ENCODE results near the gene WDR18.

Gene WDR18

GRCh38 chr19:964761-965694 is 19.1 kb upstream of the WDR18 start:
- FAIRE-seq (no peak), DNase-seq (ENCODE audit: low spot score) (no peak)

GRCh38 chr19:966485-967088 is 17.6 kb upstream of the WDR18 start:
- FAIRE-seq: no peak
- DNase-seq (ENCODE audit: low spot score): no peak

GRCh38 chr19:970695-971094 is 13.4 kb upstream of the WDR18 start:
- FAIRE-seq: no peak
- DNase-seq (ENCODE audit: low spot score): no peak

- no peak for FAIRE-seq
- no peak for DNase-seq (ENCODE audit: low spot score)
These were observed 12.3 kb upstream of the WDR18 start for GRCh38 chr19:971795-972194.

- no peak for FAIRE-seq
These were observed 11.9 kb upstream of the WDR18 start for GRCh38 chr19:972281-972680.

GRCh38 chr19:973726-974563 is 10.2 kb upstream of the WDR18 start:
- no peak for FAIRE-seq

More at GRCh38 chr19:972281-972680, 11.9 kb upstream of the WDR18 start:
- no peak for DNase-seq (ENCODE audit: low spot score)

GRCh38 chr19:974564-975257 is 9.4 kb upstream of the WDR18 start:
- FAIRE-seq (no peak), DNase-seq (ENCODE audit: low spot score) (no peak)

More at GRCh38 chr19:973726-974563, 10.2 kb upstream of the WDR18 start:
- DNase-seq (ENCODE audit: low spot score): no peak

- FAIRE-seq: no peak
These were observed 7.7 kb upstream of the WDR18 start for GRCh38 chr19:976476-976875.

GRCh38 chr19:977058-977464 is 7.1 kb upstream of the WDR18 start:
- FAIRE-seq: no peak
- DNase-seq (ENCODE audit: low spot score): no peak

More at GRCh38 chr19:976476-976875, 7.7 kb upstream of the WDR18 start:
- DNase-seq (ENCODE audit: low spot score): no peak

GRCh38 chr19:979318-979741 is 4.8 kb upstream of the WDR18 start:
- FAIRE-seq (no peak), DNase-seq (ENCODE audit: low spot score) (no peak)

- FAIRE-seq (no peak), DNase-seq (ENCODE audit: low spot score) (no peak)
These were observed 3.8 kb upstream of the WDR18 start for GRCh38 chr19:980133-980998.

- no peak for FAIRE-seq
- DNase-seq (ENCODE audit: low spot score): peak; percentile 42
These were observed 1.5 kb upstream of the WDR18 start for GRCh38 chr19:982567-983170.

GRCh38 chr19:986083-986482 is 1.9 kb downstream of the WDR18 start:
- DNase-seq (ENCODE audit: low spot score) (no peak), FAIRE-seq (no peak)

GRCh38 chr19:988081-988480 is 3.9 kb downstream of the WDR18 start:
- FAIRE-seq (peak; percentile 86), DNase-seq (ENCODE audit: low spot score) (peak; percentile 70)

GRCh38 chr19:988510-988909 is 4.4 kb downstream of the WDR18 start:
- no peak for DNase-seq (ENCODE audit: low spot score)
- FAIRE-seq: no peak

- DNase-seq (ENCODE audit: low spot score) (no peak), FAIRE-seq (no peak)
These were observed 5.4 kb downstream of the WDR18 start for GRCh38 chr19:989381-990081.

- FAIRE-seq (no peak), DNase-seq (ENCODE audit: low spot score) (no peak)
These were observed 6.0 kb downstream of the WDR18 start for GRCh38 chr19:990119-990571.

GRCh38 chr19:990746-991145 is 6.6 kb downstream of the WDR18 start:
- DNase-seq (ENCODE audit: low spot score) (no peak), FAIRE-seq (no peak)
